Left ventricle myocardium inferior (tissue), 1 donor: Measurements from ENCODE around the gene TRIM32. TPM values are rescaled to one million over a fixed set of nuclear protein-coding genes. Genes with fewer than 3 reads are reported as not detected.

ENCODE experiments used
- DNase-seq: peaks from one replicate; pipeline ENCODE4 v3.0.0-alpha.2; 2020
- H3K27ac ChIP-seq: fragments of 200-600 bp; replicated peaks from 2 replicates; pipeline ENCODE4 v1.8.0; 2021
- H3K27me3 ChIP-seq: fragments of 200-600 bp; 2 replicates; pipeline ENCODE4 v1.8.0; 2021; ENCODE audit warnings: low read depth
- H3K36me3 ChIP-seq: fragments of 200-600 bp; 2 replicates; pipeline ENCODE4 v1.8.0; 2021
- H3K4me1 ChIP-seq: fragments of 200-600 bp; 2 replicates; pipeline ENCODE4 v1.8.0; 2021
- H3K4me3 ChIP-seq: fragments of 200-600 bp; 2 replicates; pipeline ENCODE4 v1.8.0; 2021; ENCODE audit warnings: mild to moderate bottlenecking, moderate library complexity
- H3K9me3 ChIP-seq: fragments of 200-600 bp; replicated peaks from 2 replicates; pipeline ENCODE4 v1.8.0; 2021
- intact Hi-C: fragments of 100-400 bp; cut with micrococcal nuclease; formaldehyde crosslinking; loops from one replicate; pipeline ENCODE4 v1.11.0; 2022
- total RNA-seq: library from RNA; stranded (reverse); fragmentation: NEBNext Ultra II Directional; extraction: Animal tissue kit (Norgen Biotek cat#: 25700); gene quantifications from one replicate; pipeline ENCODE4 v1.2.1, GENCODE V29; 2021
- TF ChIP-seq, protein P1 (sequence below): fragments of 200-600 bp; IDR thresholded peaks from 2 replicates; pipeline ENCODE4 v1.8.0; 2021; ENCODE audit warnings: antibody characterized with exemption, mild to moderate bottlenecking, borderline replicate concordance
- donor health status: DM: no; HTN: yes; CAD: no; lungs with severe emphysema.

The TRIM32 gene
- total RNA-seq, 1 donor from 2014 or later = 14.9 TPM

DNA sequence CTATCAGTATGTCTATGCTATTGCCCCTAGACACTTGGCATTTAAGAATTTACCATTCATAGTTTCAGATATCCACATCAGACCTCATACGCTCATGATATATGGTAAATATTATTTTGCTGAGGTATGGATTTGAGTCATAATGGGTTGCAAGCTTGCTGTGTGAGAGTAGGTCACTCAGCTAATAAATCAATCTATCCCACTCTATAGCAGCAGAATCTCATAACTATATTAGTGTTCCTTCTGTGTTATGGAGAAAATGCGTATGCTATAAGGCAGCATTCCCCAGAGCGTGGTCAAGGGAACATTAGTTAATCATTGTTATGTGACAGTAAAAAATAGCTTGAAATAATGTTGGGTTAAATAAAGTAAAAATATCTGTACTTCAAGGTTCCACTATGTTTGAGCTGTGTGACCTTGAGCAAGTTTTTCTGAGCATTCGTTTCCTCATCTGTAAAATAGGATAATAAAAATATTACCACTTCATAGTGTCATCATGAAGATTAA is 7.7 kb downstream of the TRIM32 start:
- Histone ChIP-seq H3K4me3 (no peak overlapping the region), H3K27me3 (no peaks in the 10 kb centered on the region), H3K4me1 (peaks cover 57% of the 10 kb centered on the region), H3K27ac (no peak overlapping the region), H3K36me3 (peaks cover 25% of the 10 kb centered on the region), H3K9me3 (no peaks in the 10 kb centered on the region)
- DNase-seq = no peak
- intact Hi-C loops = no loop called here
- TF ChIP-seq, protein P1, sequence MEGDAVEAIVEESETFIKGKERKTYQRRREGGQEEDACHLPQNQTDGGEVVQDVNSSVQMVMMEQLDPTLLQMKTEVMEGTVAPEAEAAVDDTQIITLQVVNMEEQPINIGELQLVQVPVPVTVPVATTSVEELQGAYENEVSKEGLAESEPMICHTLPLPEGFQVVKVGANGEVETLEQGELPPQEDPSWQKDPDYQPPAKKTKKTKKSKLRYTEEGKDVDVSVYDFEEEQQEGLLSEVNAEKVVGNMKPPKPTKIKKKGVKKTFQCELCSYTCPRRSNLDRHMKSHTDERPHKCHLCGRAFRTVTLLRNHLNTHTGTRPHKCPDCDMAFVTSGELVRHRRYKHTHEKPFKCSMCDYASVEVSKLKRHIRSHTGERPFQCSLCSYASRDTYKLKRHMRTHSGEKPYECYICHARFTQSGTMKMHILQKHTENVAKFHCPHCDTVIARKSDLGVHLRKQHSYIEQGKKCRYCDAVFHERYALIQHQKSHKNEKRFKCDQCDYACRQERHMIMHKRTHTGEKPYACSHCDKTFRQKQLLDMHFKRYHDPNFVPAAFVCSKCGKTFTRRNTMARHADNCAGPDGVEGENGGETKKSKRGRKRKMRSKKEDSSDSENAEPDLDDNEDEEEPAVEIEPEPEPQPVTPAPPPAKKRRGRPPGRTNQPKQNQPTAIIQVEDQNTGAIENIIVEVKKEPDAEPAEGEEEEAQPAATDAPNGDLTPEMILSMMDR = no peak

DNA sequence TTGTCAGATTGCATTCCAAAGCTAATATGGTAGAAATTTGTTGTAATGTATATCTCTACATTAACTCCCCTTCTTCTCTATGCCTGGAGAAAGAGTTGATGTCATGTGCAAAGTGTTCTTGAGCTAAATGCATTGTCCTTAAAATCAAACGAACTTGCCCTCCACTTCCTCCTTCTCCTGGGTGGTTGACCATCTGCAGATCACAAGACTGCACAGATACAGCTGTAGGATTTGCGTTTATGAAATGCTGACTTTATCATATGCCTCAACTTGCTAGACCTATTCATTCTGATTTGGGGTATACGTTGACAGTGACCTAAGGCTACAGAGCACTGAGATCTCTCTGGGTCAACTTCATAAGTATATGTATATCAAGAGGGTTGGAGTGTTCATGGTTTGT is 8.3 kb downstream of the TRIM32 start:
- TF ChIP-seq, protein P1 = no peak
- Histone ChIP-seq H3K36me3 (peaks cover 31% of the 10 kb centered on the region), H3K4me1 (peaks cover 51% of the 10 kb centered on the region), H3K9me3 (no peaks in the 10 kb centered on the region), H3K27ac (no peak overlapping the region), H3K27me3 (no peaks in the 10 kb centered on the region), H3K4me3 (no peak overlapping the region)
- DNase-seq = no peak
- intact Hi-C loops = no loop called here

DNA sequence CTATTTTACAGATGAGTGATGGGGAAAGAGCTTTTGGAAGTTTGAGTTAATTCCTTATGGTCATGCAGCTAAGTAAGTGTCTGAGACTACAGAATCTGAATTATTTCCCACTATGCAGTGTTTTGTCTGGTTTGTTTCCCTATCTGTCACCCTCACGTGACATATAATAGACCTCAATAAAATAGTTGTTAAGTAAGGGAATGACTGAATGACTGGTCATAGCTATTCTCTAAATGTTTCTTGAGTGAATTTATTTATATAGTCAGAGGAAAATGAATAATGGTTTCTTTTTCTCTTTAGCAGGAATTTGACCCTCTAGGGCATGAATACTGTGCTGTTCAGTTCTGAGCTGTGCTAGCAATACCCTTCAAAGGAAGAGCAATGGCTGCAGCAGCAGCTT is 10.3 kb downstream of the TRIM32 start:
- TF ChIP-seq, protein P1 = no peak
- Histone ChIP-seq H3K27ac (no peak overlapping the region), H3K36me3 (peaks cover 35% of the 10 kb centered on the region), H3K4me1 (peaks cover 46% of the 10 kb centered on the region), H3K27me3 (no peaks in the 10 kb centered on the region), H3K4me3 (no peak overlapping the region), H3K9me3 (no peaks in the 10 kb centered on the region)
- DNase-seq = no peak
- intact Hi-C loops = no loop called here

DNA sequence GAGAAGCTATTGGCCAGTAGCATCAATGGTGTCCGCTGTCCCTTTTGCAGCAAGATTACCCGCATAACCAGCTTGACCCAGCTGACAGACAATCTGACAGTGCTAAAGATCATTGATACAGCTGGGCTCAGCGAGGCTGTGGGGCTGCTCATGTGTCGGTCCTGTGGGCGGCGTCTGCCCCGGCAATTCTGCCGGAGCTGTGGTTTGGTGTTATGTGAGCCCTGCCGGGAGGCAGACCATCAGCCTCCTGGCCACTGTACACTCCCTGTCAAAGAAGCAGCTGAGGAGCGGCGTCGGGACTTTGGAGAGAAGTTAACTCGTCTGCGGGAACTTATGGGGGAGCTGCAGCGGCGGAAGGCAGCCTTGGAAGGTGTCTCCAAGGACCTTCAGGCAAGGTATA is 10.8 kb downstream of the TRIM32 start:
- TF ChIP-seq, protein P1 = no peak
- Histone ChIP-seq H3K9me3 (no peaks in the 10 kb centered on the region), H3K4me1 (peaks cover 41% of the 10 kb centered on the region), H3K36me3 (peaks cover 40% of the 10 kb centered on the region), H3K4me3 (no peak overlapping the region), H3K27me3 (no peaks in the 10 kb centered on the region), H3K27ac (no peak overlapping the region)
- intact Hi-C loops = no loop called here
- no peak for DNase-seq

DNA sequence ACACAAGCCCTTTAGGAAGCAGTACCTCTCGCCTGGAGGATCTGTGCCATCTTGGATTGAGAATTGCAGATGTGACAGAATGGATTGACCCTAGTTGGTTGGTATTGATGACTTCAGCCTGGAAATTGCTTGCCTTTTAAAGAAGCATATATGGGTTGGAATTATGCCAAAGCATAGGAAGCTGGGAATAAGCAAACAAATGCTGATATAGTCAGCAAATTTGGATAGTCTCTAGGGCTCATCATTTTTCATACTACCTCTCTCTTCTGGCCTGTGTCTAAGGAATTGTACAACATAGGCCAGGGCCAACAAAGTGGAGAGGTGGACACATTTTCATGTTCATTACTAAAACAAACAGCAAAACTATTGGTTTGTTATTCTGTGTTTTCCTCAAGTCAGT is 13.2 kb downstream of the TRIM32 start:
- H3K9me3 ChIP-seq = no peaks in the 10 kb centered on the region
- TF ChIP-seq, protein P1 = no peak
- intact Hi-C loops = no loop called here
- H3K4me3 ChIP-seq = no peak overlapping the region
- H3K27ac ChIP-seq = no peak overlapping the region
- peaks cover 20% of the 10 kb centered on the region for H3K4me1 ChIP-seq
- no peak for DNase-seq
- H3K36me3 ChIP-seq = peaks cover 40% of the 10 kb centered on the region
- no peaks in the 10 kb centered on the region for H3K27me3 ChIP-seq
